ENCODE results near the gene MINK1.

- TF ChIP-seq CTCF (IDR thresholded peaks at IDR 0.05): no peak
- TF ChIP-seq EZH2 (IDR thresholded peaks at IDR 0.05): peak; percentile 85
Measured at GRCh38 chr17:4788807-4789700, 44.1 kb upstream of the MINK1 start, which contains the start of gene GLTPD2.
